MCF 10A (cell line): ENCODE data around the gene PRMT1. TPM values are rescaled to one million over a fixed set of nuclear protein-coding genes. Genes with fewer than 3 reads are reported as not detected.

Experiments used
- BruUV-seq: library from RNA; stranded (reverse); fragments of 400-500 nt; replicated peaks from 2 replicates; lab custom pipeline; 2021; lab: Mats Ljungman, UMichigan
- CTCF ChIA-PET: fragments of 300-600 bp; sonication (Branson Sonifier 250); formaldehyde crosslinking; extraction: SDS; loops from one replicate; lab custom pipeline; 2021; ENCODE audit warnings: antibody characterized with exemption, inconsistent platforms; lab: Yijun Ruan, JAX
- POLR2A ChIA-PET: fragments of 300-600, 350-650 bp; sonication (Branson Sonifier 250); formaldehyde crosslinking; extraction: SDS; loops from one replicate; lab custom pipeline; 2020; ENCODE audit warnings: antibody characterized with exemption, inconsistent platforms; lab: Yijun Ruan, JAX
- DNase-seq: peaks from one replicate; pipeline ENCODE4 v3.0.0-alpha.2; 2018; ENCODE audit not compliant: unreplicated experiment
- H3K27ac Mint-ChIP-seq: one replicate; pipeline ENCODE4 v1.8.0; 2022; ENCODE audit warnings: mild to moderate bottlenecking, low read depth, mixed read lengths; ENCODE audit not compliant: unreplicated experiment
- H3K27me3 Mint-ChIP-seq: one replicate; pipeline ENCODE4 v1.8.0; 2022; ENCODE audit warnings: mixed read lengths; ENCODE audit not compliant: insufficient read depth, unreplicated experiment
- H3K36me3 Mint-ChIP-seq: one replicate; pipeline ENCODE4 v1.8.0; 2022; ENCODE audit warnings: mild to moderate bottlenecking, moderate library complexity, mixed read lengths; ENCODE audit not compliant: insufficient read depth, unreplicated experiment
- H3K4me1 Mint-ChIP-seq: one replicate; pipeline ENCODE4 v1.8.0; 2022; ENCODE audit warnings: mixed read lengths; ENCODE audit not compliant: insufficient read depth, unreplicated experiment
- H3K4me3 Mint-ChIP-seq: one replicate; pipeline ENCODE4 v1.8.0; 2022; ENCODE audit warnings: mild to moderate bottlenecking, moderate library complexity, mixed read lengths; ENCODE audit not compliant: unreplicated experiment
- H3K9me3 Mint-ChIP-seq: one replicate; pipeline ENCODE4 v1.8.0; 2022; ENCODE audit warnings: mixed read lengths; ENCODE audit not compliant: unreplicated experiment
- CTCF ChIP-seq: fragments of 200-600 bp; IDR thresholded peaks from one replicate; pipeline ENCODE4 v1.8.0; 2022; ENCODE audit warnings: antibody characterized with exemption, mild to moderate bottlenecking; ENCODE audit not compliant: unreplicated experiment
- intact Hi-C: fragments of 100-400 bp; cut with micrococcal nuclease; formaldehyde crosslinking; loops from 2 replicates; pipeline ENCODE4 v1.14.1; 2022
- total RNA-seq: library from RNA; stranded (reverse); gene quantifications from 2 replicates; pipeline ENCODE4 v1.2.3, GENCODE V29; 2022

Gene PRMT1
- total RNA-seq, 1 experiment from 2014 or later = 304 TPM

GRCh38 chr19:49684983-49685553, 8.0 kb downstream of the PRMT1 start:
- intact Hi-C loops = no loop called here
- peak overlapping the region; percentile 57 for H3K27ac Mint-ChIP-seq
- no peaks in the 10 kb centered on the region for H3K9me3 Mint-ChIP-seq
- no peak for DNase-seq
- no TSS peak for BruUV-seq
- ChIA-PET CTCF (interaction anchor here (0.6 to 1.6 kb wide), 9 partner anchors 8 to 581 kb away, joined by 3 to 8 read pairs (median 3); no protein-coding TSS in a partner anchor), POLR2A (interaction anchor here (1.0 kb wide), 1 partner anchor 44 kb away, joined by 4 read pairs; no protein-coding TSS in a partner anchor)
- H3K27me3 Mint-ChIP-seq = no peaks in the 10 kb centered on the region
- peak; percentile 13 for TF ChIP-seq CTCF
- peaks cover 86% of the 10 kb centered on the region for H3K36me3 Mint-ChIP-seq
- H3K4me3 Mint-ChIP-seq = no peak overlapping the region
- H3K4me1 Mint-ChIP-seq = peaks cover 6% of the 10 kb centered on the region

- Mint-ChIP-seq H3K9me3 (no peaks in the 10 kb centered on the region), H3K36me3 (peaks cover 81% of the 10 kb centered on the region), H3K4me1 (peaks cover 12% of the 10 kb centered on the region), H3K27ac (peak overlapping the region; percentile 57), H3K27me3 (no peaks in the 10 kb centered on the region), H3K4me3 (no peak overlapping the region)
- ChIA-PET CTCF (interaction anchor here (0.6 to 1.0 kb wide), 5 partner anchors 9 to 580 kb away, joined by 3 to 8 read pairs (median 3); no protein-coding TSS in a partner anchor), POLR2A (no interaction called here)
- intact Hi-C loops = no loop called here
- DNase-seq = no peak
- no peak for TF ChIP-seq CTCF
- BruUV-seq = no TSS peak
Observed at GRCh38 chr19:49685845-49686332, 8.8 kb downstream of the PRMT1 start.

- H3K4me1 Mint-ChIP-seq = peaks cover 14% of the 10 kb centered on the region
- TF ChIP-seq CTCF = no peak
Observed at GRCh38 chr19:49686503-49687088, 9.5 kb downstream of the PRMT1 start.

GRCh38 chr19:49687150-49687549, 10.1 kb downstream of the PRMT1 start:
- no peak overlapping the region for H3K27ac Mint-ChIP-seq

More at GRCh38 chr19:49686503-49687088, 9.5 kb downstream of the PRMT1 start:
- H3K27ac Mint-ChIP-seq = no peak overlapping the region
- no peak for DNase-seq
- BruUV-seq = no TSS peak
- CTCF ChIA-PET = interaction anchor here (0.6 to 1.0 kb wide), 4 partner anchors 13 to 196 kb away, joined by 3 to 4 read pairs (median 4); no protein-coding TSS in a partner anchor
- peaks cover 74% of the 10 kb centered on the region for H3K36me3 Mint-ChIP-seq
- no peaks in the 10 kb centered on the region for H3K27me3 Mint-ChIP-seq
- POLR2A ChIA-PET = interaction anchor here (0.6 kb wide), 1 partner anchor 64 kb away, joined by 3 read pairs; no protein-coding TSS in a partner anchor
- intact Hi-C loops = no loop called here
- no peaks in the 10 kb centered on the region for H3K9me3 Mint-ChIP-seq
- H3K4me3 Mint-ChIP-seq = no peak overlapping the region

More at GRCh38 chr19:49687150-49687549, 10.1 kb downstream of the PRMT1 start:
- H3K9me3 Mint-ChIP-seq = no peaks in the 10 kb centered on the region
- ChIA-PET CTCF (interaction anchor here (0.6 kb wide), 2 partner anchors 9 to 14 kb away, joined by 3 to 4 read pairs; no protein-coding TSS in a partner anchor), POLR2A (no interaction called here)
- peaks cover 14% of the 10 kb centered on the region for H3K4me1 Mint-ChIP-seq
- BruUV-seq = no TSS peak
- H3K27me3 Mint-ChIP-seq = no peaks in the 10 kb centered on the region
- peaks cover 68% of the 10 kb centered on the region for H3K36me3 Mint-ChIP-seq
- intact Hi-C loops = no loop called here
- no peak for TF ChIP-seq CTCF
- H3K4me3 Mint-ChIP-seq = no peak overlapping the region
- DNase-seq = no peak
